HG03060 (cell line): Measurements from ENCODE around the gene SOSTDC1.
A peak's percentile ranks its signal among the peaks of the same experiment; 100 is the strongest.

Source experiments
- ATAC-seq: cut with Tn5 transposase; IDR thresholded peaks from one replicate; pipeline ENCODE4 v1.9.1; 2021; ENCODE audit warnings: low read depth, moderate number of reproducible peaks; ENCODE audit not compliant: unreplicated experiment

The SOSTDC1 gene

GRCh38 chr7:16420649-16421332 is 44.7 kb downstream of the SOSTDC1 start:
- ATAC-seq, result peak; percentile 90

- no peak for ATAC-seq
Measured at GRCh38 chr7:16420329-16420648, 45.2 kb downstream of the SOSTDC1 start.

- ATAC-seq, result no peak
Measured at GRCh38 chr7:16419859-16420258, 45.7 kb downstream of the SOSTDC1 start.

- ATAC-seq, result no peak
Measured at GRCh38 chr7:16419126-16419525, 46.4 kb downstream of the SOSTDC1 start.

- ATAC-seq, result no peak
Measured at GRCh38 chr7:16417906-16418305, 47.6 kb downstream of the SOSTDC1 start.

- no peak for ATAC-seq
Measured at GRCh38 chr7:16416289-16417282, 49.0 kb downstream of the SOSTDC1 start.

GRCh38 chr7:16412274-16413254 is 53.0 kb downstream of the SOSTDC1 start:
- no peak for ATAC-seq
